ENCODE measurements around the gene COL23A1.

Gene COL23A1

GRCh38 chr5:178435321-178436238 is 154.6 kb downstream of the COL23A1 start:
- DNase-seq (ENCODE audit: low read depth in 2 of 2): no peak

- DNase-seq (ENCODE audit: low read depth in 2 of 2): no peak
These were observed 155.3 kb downstream of the COL23A1 start for GRCh38 chr5:178434851-178435250.

GRCh38 chr5:178434016-178434761 is 156.0 kb downstream of the COL23A1 start:
- DNase-seq (ENCODE audit: low read depth in 2 of 2): no peak

- no peak for DNase-seq (ENCODE audit: low read depth in 2 of 2)
These were observed 156.9 kb downstream of the COL23A1 start for GRCh38 chr5:178433273-178433775.

- no peak for DNase-seq (ENCODE audit: low read depth in 2 of 2)
These were observed 157.5 kb downstream of the COL23A1 start for GRCh38 chr5:178432421-178433272.

GRCh38 chr5:178431782-178432165 is 158.4 kb downstream of the COL23A1 start:
- DNase-seq (ENCODE audit: low read depth in 2 of 2): no peak

GRCh38 chr5:178431063-178431781 is 159.0 kb downstream of the COL23A1 start:
- no peak for DNase-seq (ENCODE audit: low read depth in 2 of 2)

- no peak for DNase-seq (ENCODE audit: low read depth in 2 of 2)
These were observed 159.8 kb downstream of the COL23A1 start for GRCh38 chr5:178430186-178431062.

GRCh38 chr5:178429491-178430185 is 160.6 kb downstream of the COL23A1 start:
- no peak for DNase-seq (ENCODE audit: low read depth in 2 of 2)

- DNase-seq (ENCODE audit: low read depth in 2 of 2): no peak
These were observed 161.1 kb downstream of the COL23A1 start for GRCh38 chr5:178429156-178429468.

GRCh38 chr5:178428341-178429155 is 161.6 kb downstream of the COL23A1 start:
- DNase-seq (ENCODE audit: low read depth in 2 of 2): no peak

- no peak for DNase-seq (ENCODE audit: low read depth in 2 of 2)
These were observed 162.5 kb downstream of the COL23A1 start for GRCh38 chr5:178427576-178428197.

GRCh38 chr5:178426326-178427130 is 163.7 kb downstream of the COL23A1 start:
- no peak for DNase-seq (ENCODE audit: low read depth in 2 of 2)

- DNase-seq (ENCODE audit: low read depth in 2 of 2): no peak
These were observed 164.5 kb downstream of the COL23A1 start for GRCh38 chr5:178425621-178426068.

- DNase-seq (ENCODE audit: low read depth in 2 of 2): no peak
These were observed 165.4 kb downstream of the COL23A1 start for GRCh38 chr5:178424810-178425177.

- DNase-seq (ENCODE audit: low read depth in 2 of 2): no peak
These were observed 166.0 kb downstream of the COL23A1 start for GRCh38 chr5:178423901-178424809.

Data from stimulated activated CD4-positive, alpha-beta T cell treated with anti-CD3 and anti-CD28 coated beads, Interleukin-4, amount 100 ng/mL, for 48 hours (primary cell).